HG03280 (cell line): Measurements from ENCODE around the gene PPP1R3C.

Experiments
- ATAC-seq: cut with Tn5 transposase; IDR thresholded peaks from one replicate; pipeline ENCODE4 v1.9.1; 2021; ENCODE audit warnings: mild to moderate bottlenecking, moderate library complexity; ENCODE audit not compliant: unreplicated experiment

The PPP1R3C gene

GRCh38 chr10:91632671-91633550 lies at the start of gene PPP1R3C:
PPP1R3C (minus strand) TSS chr10:91633071; CDS start chr10:91632969, 102 bp downstream.
- peak; percentile 44 for ATAC-seq

GRCh38 chr10:91681361-91682276 lies 48.7 kb upstream of the PPP1R3C start:
- ATAC-seq = no peak

GRCh38 chr10:91680487-91680886 lies 47.6 kb upstream of the PPP1R3C start:
- ATAC-seq = no peak

GRCh38 chr10:91679296-91679695 lies 46.4 kb upstream of the PPP1R3C start:
- ATAC-seq = no peak

- ATAC-seq = no peak
Observed at GRCh38 chr10:91677911-91678310, 45.0 kb upstream of the PPP1R3C start.

GRCh38 chr10:91672021-91672608 lies 39.2 kb upstream of the PPP1R3C start:
- no peak for ATAC-seq

- ATAC-seq = no peak
Observed at GRCh38 chr10:91668913-91669312, 36.0 kb upstream of the PPP1R3C start.

GRCh38 chr10:91665842-91666241 lies 33.0 kb upstream of the PPP1R3C start:
- no peak for ATAC-seq

GRCh38 chr10:91664426-91664825 lies 31.6 kb upstream of the PPP1R3C start:
- no peak for ATAC-seq

- ATAC-seq = no peak
Observed at GRCh38 chr10:91662993-91663392, 30.1 kb upstream of the PPP1R3C start.

GRCh38 chr10:91653219-91653870 lies 20.5 kb upstream of the PPP1R3C start:
- ATAC-seq = no peak

GRCh38 chr10:91652364-91652763 lies 19.5 kb upstream of the PPP1R3C start:
- no peak for ATAC-seq

- ATAC-seq = no peak
Observed at GRCh38 chr10:91643700-91644099, 10.8 kb upstream of the PPP1R3C start.

GRCh38 chr10:91642831-91643692 lies 10.2 kb upstream of the PPP1R3C start:
- no peak for ATAC-seq

GRCh38 chr10:91636892-91637291 lies 4.0 kb upstream of the PPP1R3C start:
- ATAC-seq = no peak

- ATAC-seq = no peak
Observed at GRCh38 chr10:91635401-91636400, 2.8 kb upstream of the PPP1R3C start.

GRCh38 chr10:91634898-91635297 lies 2.0 kb upstream of the PPP1R3C start:
- no peak for ATAC-seq

- ATAC-seq = no peak
Observed at GRCh38 chr10:91634246-91634645, 1.4 kb upstream of the PPP1R3C start.

GRCh38 chr10:91630625-91631024 lies 2.2 kb downstream of the PPP1R3C start:
- no peak for ATAC-seq
